HG03045 (cell line): ENCODE data around the gene SDC3.
"Not testable (repeated sequence)": the region's sequence is repeated elsewhere in the genome, so short reads cannot be mapped to it uniquely, and the experiment has no call there.

Experiments
- ATAC-seq: cut with Tn5 transposase; IDR thresholded peaks from one replicate; pipeline ENCODE4 v1.9.1; 2021; ENCODE audit warnings: mild to moderate bottlenecking, moderate library complexity; ENCODE audit not compliant: unreplicated experiment

The SDC3 gene

DNA sequence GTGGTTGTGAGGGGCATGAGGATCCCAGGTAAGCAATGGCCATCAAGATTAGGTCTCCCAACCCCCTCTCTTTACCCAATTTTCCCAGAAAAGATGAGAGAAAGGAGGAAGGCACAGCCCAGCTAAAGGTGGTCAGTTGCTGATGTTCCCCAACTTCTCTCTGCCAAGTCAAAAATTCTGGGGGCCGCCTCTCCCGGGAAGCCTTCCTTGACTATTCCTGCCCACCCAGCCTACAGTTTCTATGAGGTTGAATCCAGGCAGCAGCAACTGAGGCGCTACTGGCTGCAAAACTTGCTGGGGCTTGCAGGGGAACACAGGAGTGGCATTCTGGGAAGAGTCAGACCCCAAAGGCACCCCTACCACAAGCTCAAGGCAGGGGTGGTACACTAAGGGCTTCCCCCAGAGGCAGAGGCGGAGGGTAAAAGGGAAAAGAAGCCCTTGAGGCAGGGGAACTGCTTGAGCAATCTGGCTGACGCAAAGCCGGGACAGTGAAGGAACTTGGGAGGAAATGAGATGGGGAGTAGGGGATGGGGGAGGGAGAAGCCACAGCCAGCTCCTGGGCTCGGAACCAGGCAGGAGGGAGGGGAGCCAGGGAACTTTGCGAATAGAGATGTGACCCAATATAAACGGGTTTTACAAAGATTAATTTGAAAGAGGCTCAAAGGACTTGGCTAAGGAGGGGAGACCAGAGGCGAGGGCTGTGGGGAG, 31.2 kb downstream of the SDC3 start:
- ATAC-seq = no peak

DNA sequence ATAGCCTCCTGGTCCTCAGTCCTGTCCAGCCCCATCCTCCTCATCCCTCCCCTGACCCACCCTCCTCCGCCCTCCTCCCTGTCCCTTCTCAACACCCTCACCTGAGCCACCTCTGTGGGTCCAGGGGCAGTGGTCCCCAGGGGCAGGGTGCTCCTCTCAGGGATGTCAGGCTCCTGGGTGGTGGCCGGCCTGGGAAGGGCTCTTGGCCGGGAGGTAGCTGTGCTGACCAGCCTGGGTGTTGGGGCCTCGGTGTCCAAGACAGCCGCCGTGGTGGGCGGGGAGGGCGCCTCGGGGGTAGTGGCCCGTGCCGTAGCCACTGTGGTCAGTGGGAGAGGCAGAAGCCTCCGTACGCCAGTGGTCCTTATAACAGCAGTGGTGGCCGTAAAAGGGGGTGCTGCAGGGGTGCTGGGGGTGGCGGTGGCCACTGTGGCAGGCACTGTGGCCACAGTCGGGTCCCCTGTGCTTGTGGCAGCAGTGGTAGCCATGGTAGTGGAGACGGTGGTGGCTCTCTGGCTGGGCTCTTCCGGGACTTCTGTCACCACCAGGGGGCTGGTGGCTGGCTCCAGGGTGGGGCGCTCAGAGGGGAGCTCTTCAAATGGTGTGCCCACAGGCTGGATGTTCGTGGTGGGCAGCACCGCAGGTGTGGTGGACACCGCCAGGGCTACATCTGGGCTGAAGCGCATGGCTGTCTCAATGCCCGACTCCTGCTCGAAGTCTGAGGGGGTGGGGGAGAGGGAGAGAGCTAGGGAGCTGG, 31.9 kb downstream of the SDC3 start:
- no peak for ATAC-seq

DNA sequence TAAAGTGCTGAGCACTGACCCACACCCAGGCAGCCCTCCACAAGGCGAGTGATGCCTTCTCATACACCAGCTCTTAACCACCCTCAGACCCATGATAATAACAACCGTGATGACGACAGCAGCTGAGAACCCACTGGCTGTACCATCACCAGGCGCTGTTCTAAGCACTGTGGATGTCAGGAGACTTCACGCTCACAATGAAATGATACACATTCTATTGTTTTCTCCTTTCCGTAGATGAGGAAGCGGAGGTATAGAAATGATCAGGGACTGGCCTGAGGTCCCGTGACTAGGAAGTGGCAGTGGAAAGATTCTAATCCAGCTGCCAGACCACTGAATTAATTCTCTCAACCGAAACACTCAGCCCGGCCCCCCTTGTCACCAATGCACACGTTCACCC, 32.6 kb downstream of the SDC3 start:
- ATAC-seq = no peak

DNA sequence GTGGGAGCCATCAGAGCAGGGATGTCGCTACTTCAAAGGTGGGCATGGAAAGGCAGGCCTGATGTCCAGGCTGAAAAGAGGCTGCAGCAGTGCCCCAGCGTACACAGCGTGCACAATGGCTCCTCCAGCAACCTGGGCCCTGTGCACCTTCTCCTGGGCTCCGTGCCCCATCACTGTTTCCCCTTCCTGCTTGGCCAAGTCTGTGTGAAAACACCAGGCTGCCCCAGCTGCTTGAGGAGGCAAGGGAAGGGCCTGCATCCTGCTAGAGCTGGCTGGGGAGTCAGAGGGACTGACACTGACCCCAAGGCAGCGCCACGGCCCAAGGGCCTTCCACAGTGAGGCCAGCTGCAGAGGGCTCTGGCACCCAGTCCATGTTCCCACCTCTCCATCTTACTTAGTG, 33.4 kb downstream of the SDC3 start:
- no peak for ATAC-seq

DNA sequence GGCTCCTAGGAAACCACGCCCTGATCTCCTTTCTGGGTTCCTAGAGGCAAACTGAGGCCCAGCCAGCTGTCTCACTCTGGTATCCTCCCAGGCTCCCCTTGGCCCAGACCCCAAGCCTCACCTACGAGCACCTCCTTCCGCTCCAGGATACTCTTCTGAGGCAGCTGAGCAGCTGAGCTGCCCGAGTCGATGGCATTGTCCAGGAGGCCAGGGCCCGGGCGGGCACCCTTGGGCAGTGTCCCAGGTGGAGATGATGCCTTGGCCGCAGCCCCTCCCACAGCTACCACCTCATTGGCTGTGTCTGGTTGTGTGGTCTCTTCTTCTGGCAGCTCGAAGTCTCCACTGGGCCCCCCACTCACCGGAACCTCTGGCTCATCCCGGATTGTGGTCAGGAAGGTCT, 34.4 kb downstream of the SDC3 start:
- ATAC-seq = no peak

DNA sequence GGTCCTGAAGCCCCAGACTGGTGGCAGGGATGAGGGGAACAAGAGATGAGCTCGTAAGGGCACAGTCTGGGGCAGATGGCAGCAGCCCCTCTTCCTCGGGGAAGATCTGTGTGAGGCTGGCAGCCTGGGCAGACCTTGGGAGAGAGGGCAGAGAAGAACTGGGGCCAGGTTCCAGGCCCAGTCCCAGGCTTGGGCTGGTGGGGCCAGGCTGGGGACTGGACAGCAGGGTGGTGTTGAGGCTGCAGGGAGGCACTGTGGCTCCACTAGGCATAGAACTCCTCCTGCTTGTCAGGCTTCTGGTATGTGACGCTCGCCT, 35.7 kb downstream of the SDC3 start:
- no peak for ATAC-seq

DNA sequence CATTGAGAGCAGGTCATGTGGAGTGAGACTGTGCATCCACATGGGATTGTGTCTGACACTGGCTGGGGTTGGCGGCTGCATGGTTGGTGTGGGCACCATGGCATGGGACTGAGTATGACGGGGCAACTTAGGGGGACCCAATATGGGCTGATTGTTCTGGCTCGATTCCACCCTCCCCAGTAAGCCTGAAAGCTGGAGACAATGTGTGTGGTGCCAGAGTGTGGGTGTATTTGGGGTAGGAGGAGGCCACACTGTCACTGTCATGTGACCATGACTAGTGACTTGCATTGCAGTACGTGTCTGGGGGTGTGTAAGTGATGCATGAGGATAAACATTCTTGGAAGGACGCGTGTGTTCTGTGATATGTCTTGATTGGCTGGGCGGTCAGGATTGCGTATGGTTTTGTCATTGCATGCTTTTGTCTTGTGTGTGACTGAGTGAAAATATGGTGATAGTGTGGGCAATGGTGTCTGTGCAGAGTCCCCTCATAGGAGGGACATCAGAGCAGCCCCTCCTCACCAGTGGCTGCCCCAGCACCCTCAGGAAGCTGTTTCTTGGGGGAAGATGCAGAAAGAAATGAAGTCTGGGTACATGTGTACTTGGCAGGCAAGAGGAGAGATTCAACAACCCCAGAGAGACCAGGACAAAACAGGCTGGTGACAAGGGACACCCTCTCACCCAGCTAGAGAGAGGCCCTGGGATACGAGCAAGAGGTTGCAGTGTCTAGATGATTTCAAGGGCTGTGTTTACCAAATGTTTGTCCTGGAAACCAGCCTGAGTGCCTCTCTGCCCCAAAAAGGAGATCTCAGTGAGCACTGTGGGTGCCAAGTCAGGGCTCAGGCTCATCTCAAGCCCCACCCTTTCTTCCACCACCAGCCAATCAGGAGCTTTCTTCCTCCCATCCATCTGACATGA, 36.3 kb downstream of the SDC3 start:
- ATAC-seq = no peak

DNA sequence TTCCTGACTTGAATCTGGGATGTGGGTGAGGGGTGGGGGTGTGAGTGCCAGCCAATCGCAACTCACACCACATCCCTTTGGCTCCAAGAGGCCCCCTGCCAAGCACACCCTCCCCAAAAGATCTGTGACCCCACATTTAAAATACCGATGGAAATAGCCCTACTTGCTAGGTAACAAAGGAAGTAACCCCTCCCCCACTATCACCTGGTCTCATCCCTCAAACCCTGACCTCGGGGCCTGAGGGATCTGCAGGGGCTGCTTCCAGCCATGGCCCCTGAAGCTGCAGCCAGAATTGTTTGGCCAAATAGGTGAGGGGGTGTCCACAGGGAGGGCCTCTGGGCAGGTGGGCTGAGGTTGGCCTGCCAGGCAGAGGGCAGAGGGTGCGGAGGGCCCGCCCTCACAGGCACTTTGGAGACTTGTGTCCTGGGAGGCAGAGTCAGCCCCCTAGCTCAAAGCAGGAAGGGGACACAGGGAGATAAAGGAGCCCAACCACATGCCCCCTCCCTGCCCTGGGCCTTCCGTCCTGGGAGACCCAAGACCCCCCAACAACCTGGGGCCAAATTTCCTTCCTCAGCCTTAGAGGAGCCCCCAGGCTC, 37.2 kb downstream of the SDC3 start:
- ATAC-seq = no peak

DNA sequence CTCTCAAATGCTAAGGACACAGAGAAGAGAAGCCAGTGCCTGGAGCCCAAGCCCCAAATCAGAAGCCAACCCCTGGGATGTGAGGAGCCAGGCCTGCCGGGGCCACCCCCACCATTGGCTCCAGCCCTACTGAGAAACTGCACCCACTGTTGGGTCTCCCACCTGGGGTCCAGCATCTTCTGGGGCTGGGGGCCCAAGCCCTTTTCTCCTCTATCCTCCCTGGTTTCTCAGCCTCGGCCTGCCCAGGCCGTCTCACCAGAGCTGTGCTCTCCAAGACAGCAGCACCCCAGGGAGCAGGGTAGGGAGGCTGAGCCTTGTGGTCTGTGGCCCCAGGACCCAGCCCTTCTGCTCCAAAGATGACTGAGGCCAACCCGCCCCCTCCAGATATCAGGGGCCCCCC, 37.9 kb downstream of the SDC3 start:
- ATAC-seq = no peak

DNA sequence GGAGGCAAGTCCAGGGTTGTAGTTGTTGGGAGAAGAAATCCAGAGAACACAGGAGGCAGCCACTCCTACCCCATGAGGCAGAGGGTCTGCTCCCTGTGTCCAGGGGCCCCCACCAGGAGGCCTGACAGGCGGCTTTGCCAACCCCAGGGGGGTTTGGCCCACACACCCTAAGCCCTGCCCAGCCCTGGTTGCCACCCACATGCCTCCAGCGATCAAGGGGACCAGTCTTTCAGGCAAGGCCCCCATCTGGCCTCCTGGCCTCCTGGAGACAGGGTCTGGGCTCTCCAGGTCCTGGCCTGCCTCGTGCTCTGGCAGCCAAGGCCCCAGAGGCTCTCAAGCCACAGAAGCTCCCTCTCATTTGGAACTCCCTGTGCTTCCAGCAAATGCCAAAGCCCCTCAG, 38.5 kb downstream of the SDC3 start:
- no peak for ATAC-seq

DNA sequence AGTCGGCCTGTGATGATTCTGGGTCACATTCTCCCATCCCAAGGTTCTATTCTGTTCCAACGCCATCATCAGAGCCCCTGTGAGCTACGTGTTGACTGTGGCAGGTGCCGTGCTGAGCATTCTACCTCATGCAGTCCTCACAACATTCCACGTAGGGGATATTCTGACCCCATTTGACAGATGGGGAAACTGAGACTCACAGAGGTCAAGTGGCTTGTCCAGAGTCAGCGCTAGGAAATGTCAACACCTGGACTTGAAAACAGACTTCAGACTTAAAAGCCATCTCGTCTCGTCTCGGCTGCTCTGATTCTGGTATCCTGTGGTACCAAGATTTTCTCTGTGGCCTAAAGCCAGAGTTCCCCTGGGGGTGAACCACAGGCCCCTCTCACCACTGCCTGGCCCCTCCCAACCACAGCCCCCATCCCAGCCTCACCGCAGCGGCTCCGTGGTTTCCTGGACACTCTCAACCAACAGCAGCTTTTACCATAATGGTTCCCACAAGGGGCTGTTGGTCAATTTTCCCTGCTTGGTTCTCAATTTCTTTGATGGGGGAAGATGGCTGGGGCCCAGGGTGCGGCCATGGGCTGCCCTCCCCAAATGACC, 39.6 kb downstream of the SDC3 start:
- ATAC-seq = no peak

DNA sequence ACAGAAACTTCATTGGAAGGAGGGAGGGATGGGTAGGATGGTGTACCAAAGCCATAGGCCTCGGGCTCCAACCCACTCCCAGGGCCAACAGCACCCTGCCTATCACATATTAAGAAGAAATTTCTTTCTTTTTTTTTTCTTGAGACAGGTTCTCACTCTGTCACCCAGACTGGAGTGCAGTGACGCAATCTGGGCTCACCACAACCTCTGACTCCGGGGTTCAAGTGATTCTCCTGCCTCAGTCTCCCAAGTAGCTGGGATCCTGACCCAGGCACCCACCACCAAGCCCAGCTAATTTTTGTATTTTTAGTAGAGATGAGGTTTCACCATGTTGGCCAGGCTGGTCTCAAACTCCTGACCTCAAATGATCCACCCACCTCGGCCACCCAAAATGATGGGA, 40.5 kb downstream of the SDC3 start:
- not testable (repeated sequence) for ATAC-seq

DNA sequence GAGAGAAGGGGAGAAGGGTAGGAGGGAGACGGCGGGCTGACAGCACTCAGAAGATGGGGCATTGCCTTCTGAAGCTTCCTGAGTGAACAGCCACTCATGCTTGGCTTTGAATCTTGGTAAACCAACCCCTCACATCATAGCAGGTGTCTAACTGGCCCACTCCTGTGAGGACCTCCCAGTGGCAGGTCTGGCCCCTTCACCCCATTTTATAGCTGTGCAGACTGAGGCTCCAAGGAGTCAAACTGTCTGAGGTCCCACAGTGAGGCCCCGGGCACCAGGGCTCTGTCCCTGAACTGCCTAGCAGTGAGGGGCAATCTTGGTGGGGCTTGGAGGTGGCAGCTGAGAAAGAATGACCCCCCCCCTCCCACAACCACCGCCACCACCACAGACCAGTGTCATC, 41.0 kb downstream of the SDC3 start:
- ATAC-seq = no peak

DNA sequence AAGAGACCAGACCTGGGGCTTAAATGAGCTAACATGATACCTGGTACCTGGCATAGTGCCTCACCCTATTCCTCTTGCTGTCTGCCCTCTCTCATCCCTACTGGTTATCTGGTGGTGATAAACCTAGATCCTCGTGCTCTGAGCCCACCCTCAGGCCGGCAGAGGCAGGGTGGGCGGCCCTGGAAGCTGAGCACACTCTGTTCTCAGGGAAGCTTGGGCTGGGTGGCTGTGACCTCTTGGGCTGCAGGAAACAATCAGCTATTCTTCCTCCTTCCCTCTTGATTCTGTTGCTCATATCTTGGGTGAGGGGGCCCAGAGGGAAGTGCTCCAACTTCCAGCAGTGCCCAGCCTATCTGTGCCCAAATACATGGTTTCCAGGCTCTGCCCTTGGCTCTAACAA, 42.0 kb downstream of the SDC3 start:
- ATAC-seq = no peak

DNA sequence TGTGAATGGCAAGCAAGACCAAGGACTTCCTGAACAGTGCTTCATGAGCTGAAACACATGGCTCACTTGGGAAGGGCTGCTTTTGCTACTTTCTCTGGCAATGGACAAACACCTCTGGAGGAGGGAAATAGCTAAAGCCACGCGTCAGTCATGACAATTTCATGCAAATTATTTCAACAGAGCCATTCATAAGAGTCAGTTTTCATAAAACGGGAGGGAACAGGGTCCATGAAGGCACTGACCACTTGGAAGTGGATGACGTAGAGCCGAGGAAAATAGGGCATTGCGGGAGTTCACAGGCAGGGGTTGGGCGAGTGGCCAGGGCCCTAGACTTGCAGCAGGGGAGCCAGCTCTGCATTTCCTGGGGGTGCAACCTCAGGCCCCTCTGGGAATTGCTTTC, 43.9 kb downstream of the SDC3 start:
- no peak for ATAC-seq

DNA sequence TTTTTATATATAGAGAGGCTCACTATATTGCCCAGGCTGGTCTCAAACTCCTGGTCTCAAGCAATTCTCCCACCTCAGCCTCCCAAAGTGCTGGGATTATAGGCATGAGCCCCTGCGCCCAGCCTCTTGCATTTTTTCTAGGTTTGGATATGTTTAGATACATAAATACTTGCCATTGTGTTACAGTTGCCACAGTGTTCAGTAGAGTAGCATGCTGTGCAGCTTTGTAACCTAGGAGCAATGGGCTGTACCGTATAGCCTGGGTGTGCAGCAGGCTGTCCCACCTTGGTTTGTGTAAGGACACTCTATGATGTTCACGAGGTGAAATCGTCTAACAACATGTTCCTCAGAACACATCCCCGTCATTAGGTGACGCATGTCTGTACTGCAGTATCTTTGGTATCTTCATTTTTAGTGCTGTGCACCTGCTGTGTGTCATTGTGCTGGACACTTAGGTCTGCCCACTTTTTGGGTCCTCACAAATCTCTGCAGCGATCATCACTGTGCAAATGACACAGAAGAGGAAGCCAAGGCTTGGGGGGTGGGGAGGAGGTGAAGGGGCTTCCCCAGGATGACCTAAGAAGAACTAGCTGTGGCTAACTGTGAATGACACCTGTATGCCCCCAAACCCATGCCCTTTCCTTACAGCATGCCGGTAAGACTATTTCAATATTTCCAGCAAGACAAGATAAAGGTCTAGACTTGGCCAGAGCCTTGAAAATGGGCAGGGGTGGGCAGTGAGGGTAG, 44.5 kb downstream of the SDC3 start:
- ATAC-seq = no peak

DNA sequence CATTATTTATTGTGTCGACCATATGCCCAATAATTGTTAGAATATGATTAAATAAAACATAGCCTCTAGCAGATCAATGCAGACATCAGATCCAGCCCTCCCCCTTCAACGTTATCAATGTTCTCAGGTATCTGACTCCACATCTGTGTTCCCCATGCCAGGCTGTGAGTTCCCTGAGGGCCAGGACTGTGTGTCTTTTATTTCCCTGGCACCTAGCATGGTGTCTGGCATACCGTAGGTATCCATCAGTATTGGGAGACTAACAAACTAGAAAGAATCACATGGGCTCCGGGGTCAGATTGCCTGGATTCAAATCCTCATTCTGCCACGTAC, 48.3 kb downstream of the SDC3 start:
- ATAC-seq = no peak

DNA sequence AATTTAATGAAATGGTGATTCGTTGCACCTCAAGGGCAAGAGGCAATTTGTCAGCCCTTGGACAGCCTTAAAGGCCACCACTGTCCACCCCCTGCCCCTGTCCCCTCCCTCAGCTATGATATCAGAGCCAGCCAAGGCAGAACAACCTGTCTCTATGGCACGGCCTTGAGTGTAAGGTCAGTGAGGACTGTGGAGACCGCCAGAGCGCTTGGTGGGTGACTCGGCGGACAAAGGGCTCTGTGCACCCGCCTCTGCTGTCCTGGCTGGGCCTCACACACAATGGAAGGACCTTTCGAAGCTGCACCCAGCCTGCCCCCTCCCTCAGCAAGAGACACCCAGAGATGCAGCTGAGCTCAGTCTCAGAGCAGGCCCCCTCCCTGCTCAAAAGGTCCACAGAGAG, 50.6 kb downstream of the SDC3 start:
- ATAC-seq = no peak

DNA sequence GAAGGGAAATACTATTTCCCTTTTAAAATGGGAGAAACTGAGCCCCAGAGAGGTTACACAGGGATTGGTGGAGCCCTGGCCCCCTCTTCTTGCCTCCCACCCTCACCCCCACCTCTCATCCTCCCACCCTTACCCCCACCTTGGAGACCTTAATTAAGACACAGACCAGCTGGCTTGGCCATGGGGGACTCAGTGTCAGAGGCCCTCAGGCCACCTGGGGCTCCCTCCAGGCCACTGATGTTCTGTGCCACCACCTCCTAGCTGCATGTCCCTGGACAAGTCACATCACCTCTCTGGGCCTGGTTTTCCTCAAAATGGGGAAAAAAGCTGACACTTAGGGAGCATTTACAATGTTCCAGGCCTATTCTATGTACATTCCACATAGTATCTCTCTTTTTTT, 51.5 kb downstream of the SDC3 start:
- ATAC-seq = no peak

DNA sequence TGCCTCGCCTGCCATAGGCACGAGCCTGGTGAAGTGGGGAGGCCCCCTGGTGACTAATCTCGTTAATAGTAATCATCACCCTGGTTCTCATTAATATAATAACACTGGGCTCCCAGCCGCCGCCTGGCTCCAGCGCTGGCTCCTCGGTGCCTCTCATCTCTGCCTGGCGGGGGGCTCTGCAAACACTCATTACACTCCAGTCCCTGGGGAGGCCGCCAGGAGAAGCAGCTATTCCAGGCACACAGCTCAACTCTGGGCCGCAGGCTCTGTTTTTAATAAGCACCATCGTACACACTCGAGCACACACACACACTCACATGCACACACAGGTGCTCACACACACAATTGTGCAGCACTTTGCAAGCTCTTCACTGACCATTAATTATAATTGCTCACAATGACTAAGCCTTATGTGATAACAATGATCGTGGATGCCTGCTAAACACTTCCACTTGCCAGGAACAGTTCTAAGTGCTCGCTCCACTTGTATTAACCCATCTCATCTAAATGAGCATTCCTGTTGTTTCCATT, 52.2 kb downstream of the SDC3 start:
- no peak for ATAC-seq
